ENCODE measurements around the gene ACACB. TPM values are rescaled to one million over a fixed set of nuclear protein-coding genes. Genes with fewer than 3 reads are reported as not detected.

ACACB gene
- total RNA-seq, 1 experiment from 2014 or later, result 6.6 TPM

DNA sequence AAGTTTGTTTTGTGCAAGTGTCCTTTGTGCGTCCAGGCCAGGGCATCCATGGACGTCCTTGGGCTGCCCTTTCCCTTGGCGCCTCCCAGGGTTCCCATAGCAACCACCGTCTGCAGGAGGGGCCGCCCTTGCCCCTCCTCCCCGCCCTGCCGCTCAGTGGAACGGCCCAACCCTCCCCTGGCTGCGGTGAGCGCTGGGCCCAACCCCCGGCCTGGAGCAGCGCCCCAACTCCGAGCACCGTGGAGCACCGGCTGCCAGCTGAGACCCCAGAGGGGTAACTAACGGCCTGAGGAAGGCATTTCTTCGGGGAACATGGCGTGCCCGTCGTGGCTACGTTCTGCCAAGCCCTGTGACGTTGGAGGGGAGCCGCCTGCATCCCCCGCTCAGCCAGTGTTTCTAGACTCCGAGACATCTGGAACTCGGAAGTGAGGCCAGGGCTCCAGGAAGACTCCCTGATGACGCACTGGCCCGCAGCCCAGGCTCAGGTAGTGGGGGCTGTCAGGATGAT is 5.3 kb upstream of the ACACB start:
- DNase-seq (ENCODE audit: low read depth), result peak; percentile 85

DNA sequence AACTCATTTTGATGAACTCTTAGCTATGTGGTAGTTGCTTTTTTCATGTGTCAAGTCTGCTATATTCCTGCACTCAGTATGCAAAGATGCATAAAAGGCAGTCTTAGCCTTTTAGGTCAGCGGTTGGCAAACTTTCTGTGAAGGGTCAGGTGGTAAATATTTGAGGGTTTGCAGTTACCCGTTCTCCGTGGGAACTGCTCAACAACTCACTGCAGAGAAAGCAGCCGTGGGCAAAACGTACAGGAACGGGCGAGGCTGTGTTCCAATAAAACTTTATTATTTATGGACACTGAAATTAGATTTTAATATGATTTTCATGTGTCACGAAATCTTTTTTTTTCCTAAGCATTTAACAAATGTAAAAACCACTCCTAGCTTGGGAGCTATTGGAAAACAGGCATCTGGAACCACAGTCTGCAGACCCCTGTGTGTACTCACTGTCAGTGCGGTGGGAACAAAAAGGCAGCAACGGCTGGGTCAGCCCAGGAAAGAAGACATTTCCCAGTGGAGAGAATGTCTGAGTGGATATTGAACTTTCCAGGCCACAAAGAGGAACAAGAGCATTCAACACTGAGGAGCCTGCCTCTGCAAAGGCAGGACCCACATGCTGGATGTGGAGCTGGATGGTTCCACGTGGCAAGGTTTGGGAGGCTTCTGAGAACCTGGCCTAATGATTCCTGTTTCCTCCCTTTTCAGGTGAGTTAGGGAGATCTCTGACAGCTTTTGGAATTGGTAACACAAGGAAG is 3.5 kb upstream of the ACACB start:
- DNase-seq (ENCODE audit: low read depth), result no peak

DNA sequence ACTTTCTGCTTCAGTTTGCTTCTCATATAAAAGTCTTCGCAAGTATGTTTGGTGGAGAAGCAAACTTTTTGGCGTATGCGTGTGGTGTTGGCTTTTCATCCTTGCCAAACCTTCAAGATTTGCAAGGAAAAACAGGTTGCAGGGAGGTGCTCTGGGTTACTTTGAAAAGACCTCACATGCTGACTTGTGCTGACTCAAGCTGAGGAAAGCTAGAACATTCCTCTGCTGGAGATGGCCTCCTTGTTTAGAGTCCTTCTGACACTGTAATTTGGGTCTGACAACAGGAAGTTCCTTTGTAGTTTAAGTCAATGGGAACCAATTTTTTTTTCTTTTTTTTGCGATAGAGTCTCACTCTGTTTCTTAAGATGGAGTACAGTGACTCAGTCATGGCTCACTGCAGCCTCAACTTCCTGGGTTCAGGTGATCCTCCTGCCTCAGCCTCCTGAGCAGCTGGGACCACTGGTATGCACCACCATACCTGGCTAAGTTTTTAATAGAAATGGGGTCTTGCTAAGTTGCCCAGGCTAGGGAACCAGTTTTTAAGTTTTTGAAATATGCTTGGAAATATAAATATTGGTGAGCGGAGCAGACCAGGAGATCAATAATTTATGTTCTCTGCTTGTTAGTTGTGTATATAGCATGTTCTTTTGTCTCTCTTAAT is 2.6 kb upstream of the ACACB start:
- DNase-seq (ENCODE audit: low read depth), result no peak

DNA sequence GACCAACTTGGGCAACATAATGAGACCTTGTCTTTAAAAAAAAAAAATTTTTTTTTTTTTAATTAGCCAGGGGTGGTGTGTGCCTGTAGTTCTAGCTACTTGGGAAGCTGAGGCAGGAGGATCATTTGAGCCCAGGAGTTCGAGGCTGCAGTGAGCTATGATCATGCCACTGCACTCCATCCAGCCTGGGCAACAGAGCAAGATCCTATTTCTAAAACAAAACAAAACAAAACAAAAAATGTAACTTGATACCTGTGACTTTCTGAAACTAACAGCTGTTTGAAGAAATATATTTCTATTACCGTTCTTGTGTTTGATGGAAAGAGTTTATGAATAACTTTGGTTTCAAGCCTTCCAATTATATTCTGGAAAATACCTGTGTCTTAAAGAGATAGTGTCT is 1.7 kb upstream of the ACACB start:
- DNase-seq (ENCODE audit: low read depth), result no peak

DNA sequence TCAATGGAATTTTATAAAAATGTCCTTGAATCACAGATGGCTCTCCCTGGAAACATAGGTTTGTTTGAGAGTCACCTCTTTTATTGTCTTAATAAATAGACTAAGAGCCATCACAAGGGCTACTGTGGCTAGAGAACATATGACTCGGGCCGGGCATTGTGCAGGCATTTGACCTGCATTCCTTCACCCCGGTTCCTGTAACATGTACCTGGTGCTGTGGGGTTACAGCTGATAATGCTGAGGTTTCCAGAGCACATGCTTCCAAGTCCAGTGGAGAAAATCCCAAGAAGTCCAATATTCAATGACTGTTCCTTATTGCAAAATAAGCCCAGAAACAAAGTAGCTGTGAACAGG is 1.0 kb upstream of the ACACB start:
- DNase-seq (ENCODE audit: low read depth), result no peak

DNA sequence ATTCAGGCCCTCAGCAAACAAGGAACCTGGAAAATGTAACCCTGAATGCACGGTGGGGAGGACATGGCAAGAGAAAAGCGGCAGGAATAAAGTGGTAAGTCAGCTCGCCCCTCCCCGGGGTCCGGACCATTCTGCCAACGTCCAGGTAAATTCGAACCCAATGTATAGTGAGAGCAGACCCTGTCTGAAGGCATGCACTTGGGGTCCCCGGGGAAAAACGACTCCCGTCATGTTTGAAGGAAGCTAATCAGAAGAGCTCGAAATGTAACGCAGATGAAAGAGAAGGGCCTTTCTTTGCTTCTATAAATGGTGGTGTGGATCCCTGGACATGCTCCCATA is 193 bp downstream of the ACACB start:
- DNase-seq (ENCODE audit: low read depth), result no peak

DNA sequence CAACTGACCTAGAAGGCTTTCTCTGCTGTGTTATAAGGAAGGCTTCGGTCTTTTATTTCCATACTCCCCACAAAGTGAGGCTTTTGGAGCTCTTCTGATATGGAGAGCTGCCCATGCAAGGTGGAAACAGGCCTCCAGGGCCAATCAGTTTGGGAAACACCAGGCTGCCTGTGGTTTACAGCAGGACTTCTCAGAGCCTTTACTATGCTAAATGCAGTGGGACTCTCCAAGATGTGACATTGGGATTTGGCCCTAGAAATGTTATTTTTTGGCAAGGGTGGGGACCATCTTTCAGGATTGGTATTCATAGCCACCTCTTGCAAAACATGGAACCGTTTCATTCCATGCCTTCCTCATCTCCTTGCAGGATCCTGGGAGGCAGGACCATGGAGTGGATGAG is 3.7 kb downstream of the ACACB start:
- DNase-seq (ENCODE audit: low read depth), result no peak

DNA sequence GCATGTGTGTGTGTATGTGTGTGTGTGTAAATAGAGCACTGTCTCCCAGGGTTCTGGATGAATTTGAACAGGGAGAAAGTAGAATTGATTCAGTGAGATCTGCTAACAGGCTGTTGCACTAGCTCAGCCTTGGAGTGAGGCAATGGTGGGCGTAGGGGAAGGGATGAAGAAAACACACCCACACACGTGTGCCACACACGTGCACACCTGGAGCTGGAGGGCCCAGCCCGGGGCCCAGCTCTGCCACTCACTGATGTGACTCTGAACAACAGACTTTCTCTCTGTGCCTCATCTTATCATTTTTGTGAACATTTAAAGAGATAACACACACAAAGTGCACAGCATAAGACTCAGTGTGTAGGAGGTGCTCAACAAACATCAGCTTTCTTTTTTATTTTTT is 4.2 kb downstream of the ACACB start:
- DNase-seq (ENCODE audit: low read depth), result no peak

DNA sequence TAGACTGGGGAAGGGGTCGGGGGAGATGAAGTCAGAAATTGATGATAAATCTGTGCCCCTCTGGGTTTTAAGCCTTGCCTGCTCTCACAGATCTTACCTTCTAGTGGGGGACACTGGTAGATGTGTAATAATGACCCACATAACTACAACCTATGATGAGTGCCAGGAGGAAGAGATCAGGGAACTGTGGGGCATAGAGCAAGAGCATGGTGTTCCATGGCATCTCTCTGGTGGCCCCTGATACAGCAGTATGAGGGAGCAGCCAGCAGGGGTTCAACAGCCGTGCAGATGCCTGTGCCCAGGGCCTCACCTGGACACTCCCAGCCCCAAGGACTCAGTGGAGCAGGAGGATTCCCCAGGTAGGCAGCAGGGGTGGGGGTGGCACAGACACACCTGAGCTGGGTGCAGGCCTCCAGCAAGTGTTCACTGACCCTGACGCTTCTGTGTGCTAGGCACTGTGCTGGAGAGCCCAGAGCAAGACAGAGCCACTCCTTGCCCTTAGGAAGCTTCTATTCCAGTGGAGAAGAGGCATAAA is 5.0 kb downstream of the ACACB start:
- no peak for DNase-seq (ENCODE audit: low read depth)

DNA sequence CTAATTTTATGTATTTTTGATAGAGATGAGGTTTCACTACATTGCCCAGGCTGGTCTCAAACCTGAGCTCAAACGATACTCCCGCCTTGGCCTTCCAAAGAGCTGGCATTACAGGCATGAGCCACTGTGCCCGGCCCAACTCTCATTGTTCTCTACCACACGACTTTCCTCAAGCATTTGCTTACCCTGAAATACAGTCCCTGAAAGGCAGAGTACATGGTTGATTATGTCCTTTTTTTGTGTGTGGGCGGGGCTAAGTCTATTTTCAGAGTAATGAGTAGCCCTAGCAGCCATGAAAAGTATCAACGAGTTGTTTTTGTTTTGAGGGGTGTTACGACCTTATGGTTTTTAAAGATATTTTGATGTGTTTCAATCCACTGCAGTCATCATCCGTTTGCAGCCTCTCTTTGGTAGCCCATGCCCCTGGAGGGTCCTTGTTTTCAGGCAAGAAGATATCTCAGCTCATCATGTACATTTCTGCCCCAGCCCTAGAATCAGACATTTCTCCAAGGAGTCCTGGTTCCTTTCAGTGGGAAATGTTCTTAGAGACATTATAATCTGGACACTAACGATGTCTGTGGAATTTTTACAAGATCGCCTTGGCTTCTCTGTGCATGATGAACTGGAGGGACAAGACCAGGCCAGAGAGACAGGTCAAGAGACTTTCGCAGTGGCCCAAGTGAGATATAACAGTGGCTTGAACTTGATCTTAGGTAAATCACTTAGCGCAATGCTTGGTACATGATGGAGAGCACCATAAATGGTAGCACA is 8.7 kb downstream of the ACACB start:
- DNase-seq (ENCODE audit: low read depth), result no peak

DNA sequence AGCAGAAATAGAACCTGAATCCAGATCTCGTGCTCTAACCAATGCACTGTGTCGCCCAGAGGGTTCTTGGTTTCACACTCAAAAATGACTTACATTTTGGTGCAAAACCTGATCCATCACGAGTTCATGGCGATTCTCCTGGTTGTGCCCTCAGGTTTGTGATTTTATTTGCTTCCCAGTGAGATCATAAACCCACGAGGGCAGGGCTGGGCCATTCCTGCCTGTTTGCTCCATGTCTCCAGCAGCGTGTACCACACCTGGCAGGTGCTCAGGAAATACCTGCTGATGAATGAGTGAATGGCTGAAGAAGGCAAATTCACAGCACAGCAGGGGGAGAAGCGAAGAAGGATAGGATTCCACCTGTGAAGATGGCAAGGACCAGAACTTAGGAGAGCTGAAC is 9.4 kb downstream of the ACACB start:
- no peak for DNase-seq (ENCODE audit: low read depth)

DNA sequence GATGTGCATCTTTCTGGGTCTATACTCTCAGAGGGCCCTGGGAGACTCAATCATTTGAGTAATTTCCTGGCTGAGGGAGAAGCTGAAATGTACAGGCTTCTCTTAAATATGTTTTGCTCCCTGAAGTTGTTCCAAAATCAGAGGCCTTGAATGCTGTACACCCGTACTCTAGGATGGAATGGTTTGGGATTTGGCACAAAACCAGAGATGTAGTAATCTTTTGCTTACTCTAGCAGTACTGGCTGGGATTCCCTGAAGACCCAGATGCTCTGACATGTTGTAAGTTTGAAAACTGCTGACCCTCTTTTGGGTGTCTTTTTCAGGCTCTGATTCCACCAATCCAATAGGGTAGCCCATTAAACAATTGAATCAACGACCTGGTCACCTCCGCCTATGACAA is 10.4 kb downstream of the ACACB start:
- DNase-seq (ENCODE audit: low read depth), result no peak

DNA sequence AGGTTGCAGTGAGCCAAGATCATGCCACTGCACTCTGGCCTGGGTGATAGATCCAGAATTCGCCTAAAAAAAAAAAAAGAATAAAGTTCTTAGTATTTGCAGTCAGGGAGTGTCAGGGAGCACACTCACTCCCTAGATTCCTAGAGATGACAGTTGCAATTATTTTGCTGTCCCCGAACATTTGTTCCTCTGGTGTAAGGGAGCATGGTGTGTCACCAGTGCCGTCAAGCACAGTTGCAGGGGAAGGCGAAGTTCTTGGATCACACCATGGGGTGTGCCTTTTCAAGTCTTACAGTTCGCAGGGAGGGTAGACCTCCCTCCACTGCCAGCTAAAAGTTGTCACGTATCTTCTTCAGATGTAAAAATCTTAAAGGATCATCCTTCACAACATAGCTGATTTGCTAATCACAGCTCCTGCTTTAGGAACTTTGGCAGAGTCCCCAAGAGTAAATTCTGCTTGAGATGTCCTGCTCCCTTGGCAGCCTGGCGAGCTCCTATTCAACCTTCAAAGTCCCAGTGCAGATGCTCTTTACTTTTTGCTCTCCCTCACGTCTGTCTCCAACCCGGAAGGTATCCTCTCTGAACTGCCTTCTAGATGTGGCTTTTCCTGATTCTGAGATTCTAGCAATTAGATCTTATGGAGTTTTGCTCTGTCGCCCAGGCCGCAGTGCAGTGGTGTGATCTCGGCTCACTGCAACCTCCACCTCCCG is 11.3 kb downstream of the ACACB start:
- no peak for DNase-seq (ENCODE audit: low read depth)

DNA sequence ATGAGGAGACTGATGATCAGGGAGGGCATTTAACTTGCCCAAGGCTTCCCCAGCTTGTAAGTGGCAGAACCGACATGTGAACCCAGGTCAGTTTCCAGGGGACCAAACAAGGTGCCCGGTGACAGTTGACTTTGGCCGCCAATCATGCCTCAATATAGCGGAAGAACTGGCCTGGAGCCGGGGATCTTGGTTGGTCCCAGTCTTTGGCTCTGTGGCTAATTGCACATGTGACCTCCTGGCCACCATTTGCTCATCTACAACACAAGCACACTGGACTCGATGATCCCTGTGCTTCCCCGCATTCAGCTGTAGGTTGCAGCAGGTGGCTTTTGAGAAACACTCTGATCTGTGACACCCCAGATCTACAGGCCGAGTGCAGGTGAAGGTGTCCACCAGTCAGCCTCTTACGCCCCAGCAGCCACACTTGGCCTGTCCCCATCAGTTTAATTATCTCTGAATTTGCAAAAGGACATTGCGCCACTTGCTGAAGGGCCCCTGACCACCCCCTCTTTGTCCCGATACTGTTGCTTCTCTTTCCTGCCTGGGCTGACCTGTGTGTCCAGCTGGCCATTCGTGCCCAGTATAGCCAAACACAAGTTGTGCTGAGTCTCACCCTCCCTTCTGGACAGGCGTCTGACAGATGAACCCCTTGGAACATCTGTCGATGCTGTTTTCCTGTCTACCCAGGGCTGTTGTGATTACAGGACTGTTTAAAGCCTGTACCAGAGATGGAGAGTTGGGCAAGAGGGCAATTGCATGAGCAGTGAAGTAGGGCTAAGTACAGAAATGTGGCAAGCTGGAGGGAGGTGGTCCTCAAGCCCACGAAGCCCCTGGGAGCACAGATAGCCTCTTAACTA is 14.1 kb downstream of the ACACB start:
- no peak for DNase-seq (ENCODE audit: low read depth)

DNA sequence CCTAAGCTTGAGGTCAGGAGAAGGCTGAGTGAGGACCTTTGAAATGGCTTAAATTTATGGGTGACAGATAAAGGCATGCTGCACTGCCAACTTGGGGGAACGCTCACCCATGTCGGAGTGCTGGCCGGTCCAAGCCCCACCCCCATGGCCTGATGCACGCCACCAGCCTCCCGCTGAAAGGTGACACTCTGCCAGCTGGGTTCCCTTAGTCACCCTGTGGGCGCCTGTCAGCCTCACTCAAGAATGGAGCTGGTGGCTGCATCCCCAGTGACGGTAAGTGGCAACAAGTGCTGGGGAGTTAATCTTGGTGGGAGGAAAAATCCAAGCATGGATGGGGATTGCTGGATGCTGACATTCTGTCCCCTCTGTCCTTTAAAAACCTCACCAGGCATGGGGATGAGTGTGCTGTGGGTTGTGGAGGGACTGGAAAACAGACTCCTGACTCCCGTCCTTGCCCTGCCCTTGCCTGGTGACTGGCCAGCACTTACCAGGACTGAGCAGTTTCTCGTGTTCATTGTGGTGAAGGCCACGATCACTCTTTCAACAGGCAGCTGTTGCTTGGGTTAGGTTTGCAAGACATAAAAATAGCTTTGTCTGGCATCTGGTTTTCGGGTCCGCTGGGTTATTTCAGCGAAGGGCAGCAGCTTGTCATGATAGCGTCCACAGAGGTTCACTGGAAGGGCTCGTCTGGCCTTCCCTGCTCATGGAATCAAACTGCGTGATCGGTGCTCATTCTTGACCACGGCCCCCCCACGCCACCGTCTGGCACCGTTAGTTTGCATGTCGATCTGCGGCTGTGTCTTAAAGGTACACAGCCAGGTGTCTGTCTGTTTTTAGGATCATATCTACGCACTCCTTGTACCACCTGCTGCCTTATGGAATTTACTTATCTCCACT is 15.0 kb downstream of the ACACB start:
- peak; percentile 49 for DNase-seq (ENCODE audit: low read depth)

DNA sequence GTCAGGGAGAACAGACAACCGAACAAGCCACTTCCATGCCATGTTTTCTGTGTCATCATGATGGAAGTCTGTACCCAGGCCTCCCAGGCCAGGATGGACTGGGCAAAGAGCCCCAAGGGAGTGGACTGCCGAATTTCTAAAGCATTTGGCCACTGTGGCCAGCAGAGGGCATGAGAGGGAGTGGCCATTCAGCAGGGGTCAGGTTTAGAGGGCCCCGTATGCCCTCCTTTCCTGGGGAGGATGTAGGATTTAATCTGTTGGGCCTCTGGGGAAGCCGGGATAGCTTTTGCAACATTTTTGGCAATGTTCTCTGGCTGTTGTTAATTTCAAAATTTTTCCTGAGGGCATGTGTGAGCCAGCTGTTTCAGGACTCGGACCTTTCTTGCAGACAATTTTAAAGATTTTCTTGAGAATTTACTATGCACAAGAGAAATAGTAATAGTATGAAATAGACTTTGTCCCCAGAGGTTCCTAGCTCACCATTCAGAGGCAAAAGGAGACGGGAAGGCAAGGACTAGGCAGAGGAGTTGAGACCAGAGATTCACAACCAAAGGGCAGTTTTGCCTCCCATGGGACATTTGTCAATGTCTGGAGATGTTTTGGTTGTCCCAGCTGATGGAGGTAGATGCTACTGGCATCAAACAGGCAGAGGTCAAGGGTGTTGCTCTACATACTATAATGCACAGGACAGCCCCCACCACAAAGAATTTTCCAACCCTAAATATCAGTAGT is 18.0 kb downstream of the ACACB start:
- peak; percentile 40 for DNase-seq (ENCODE audit: low read depth)

DNA sequence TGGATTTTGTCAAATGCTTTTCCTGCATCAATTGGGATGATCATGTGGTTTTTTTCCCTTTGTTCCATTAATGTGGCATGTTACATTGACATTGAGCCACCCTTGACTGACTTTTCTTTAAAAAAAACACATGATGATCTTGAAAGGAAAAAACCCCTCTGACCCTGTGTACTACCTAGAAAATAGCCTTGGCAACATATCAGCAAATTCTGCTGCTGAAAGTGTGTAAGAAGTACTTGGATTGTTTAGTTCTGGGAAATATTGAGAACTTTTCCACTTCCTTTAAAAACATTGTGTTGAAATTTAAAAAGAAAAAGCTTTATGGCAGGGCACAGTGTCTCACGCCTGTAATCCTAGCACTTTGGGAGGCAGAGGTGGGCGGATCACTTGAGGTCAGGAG is 20.7 kb downstream of the ACACB start:
- DNase-seq (ENCODE audit: low read depth), result no peak

DNA sequence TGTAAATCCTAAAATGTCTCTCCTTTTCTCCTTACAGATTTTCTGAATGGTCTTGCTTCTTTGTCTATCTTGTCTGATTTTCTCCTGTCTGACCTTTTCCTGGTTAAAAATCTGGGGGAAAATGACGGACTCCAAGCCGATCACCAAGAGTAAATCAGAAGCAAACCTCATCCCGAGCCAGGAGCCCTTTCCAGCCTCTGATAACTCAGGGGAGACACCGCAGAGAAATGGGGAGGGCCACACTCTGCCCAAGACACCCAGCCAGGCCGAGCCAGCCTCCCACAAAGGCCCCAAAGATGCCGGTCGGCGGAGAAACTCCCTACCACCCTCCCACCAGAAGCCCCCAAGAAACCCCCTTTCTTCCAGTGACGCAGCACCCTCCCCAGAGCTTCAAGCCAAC is 23.0 kb downstream of the ACACB start:
- no peak for DNase-seq (ENCODE audit: low read depth)

DNA sequence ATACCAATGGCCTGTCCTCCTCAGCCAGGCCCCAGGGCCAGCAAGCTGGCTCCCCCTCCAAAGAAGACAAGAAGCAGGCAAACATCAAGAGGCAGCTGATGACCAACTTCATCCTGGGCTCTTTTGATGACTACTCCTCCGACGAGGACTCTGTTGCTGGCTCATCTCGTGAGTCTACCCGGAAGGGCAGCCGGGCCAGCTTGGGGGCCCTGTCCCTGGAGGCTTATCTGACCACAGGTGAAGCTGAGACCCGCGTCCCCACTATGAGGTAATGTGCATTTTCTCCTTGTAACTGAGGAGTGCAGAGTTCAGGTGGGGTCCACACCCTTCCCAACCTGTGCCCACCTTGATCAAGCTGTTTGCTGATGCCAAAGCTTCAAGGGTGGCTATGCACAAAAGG is 23.4 kb downstream of the ACACB start:
- no peak for DNase-seq (ENCODE audit: low read depth)

Measured in M059J (cell line).